Tongue (tissue), 2 donors: ENCODE measurements around the gene KRT28. TPM values are rescaled to one million over a fixed set of nuclear protein-coding genes. Genes with fewer than 3 reads are reported as not detected.
"Not testable (repeated sequence)": the region's sequence is repeated elsewhere in the genome, so short reads cannot be mapped to it uniquely, and the experiment has no call there.

ENCODE experiments used
- DNase-seq: peaks from one replicate; pipeline ENCODE4 v3.0.0-alpha.2; 2015
- total RNA-seq: library from RNA; depleted of rRNA; stranded (reverse); fragments of >200 nt; gene quantifications from one replicate; pipeline ENCODE4 v1.2.3, GENCODE V29; 2014

The KRT28 gene
- total RNA-seq, 1 donor from 2014 or later: not detected

- no peak for DNase-seq
These were observed 21.3 kb downstream of the KRT28 start for GRCh38 chr17:40778461-40778860.

- DNase-seq: no peak
These were observed 21.8 kb downstream of the KRT28 start for GRCh38 chr17:40777971-40778370.

GRCh38 chr17:40777459-40777858 lies 22.3 kb downstream of the KRT28 start:
- no peak for DNase-seq

- no peak for DNase-seq
These were observed 23.8 kb downstream of the KRT28 start for GRCh38 chr17:40775945-40776344.

- DNase-seq: no peak
These were observed 27.7 kb downstream of the KRT28 start, which contains the start of gene KRT26 for GRCh38 chr17:40772101-40772500. Gene KRT26, minus strand, starts transcription at chr17:40772201. Its CDS starts 88 bp downstream, at chr17:40772113.

GRCh38 chr17:40765657-40766056 lies 34.1 kb downstream of the KRT28 start:
- no peak for DNase-seq

GRCh38 chr17:40763752-40764151 lies 36.0 kb downstream of the KRT28 start:
- no peak for DNase-seq

- DNase-seq: no peak
These were observed 39.4 kb downstream of the KRT28 start for GRCh38 chr17:40760105-40761016.

GRCh38 chr17:40755231-40755630 lies 44.5 kb downstream of the KRT28 start, which contains the start of gene KRT25:
Gene KRT25, minus strand, starts transcription at chr17:40755331. Its CDS starts 60 bp downstream, at chr17:40755271.
- no peak for DNase-seq

GRCh38 chr17:40753804-40754203 lies 46.0 kb downstream of the KRT28 start:
- no peak for DNase-seq

GRCh38 chr17:40751065-40751464 lies 48.7 kb downstream of the KRT28 start:
- DNase-seq: no peak

GRCh38 chr17:40750391-40750790 lies 49.4 kb downstream of the KRT28 start:
- no peak for DNase-seq

- DNase-seq: not testable (repeated sequence)
These were observed 51.1 kb downstream of the KRT28 start for GRCh38 chr17:40748666-40749065.

Other genes starting within 250 kb of the KRT28 start
- not detected for gene CCR7, start 234.5 kb downstream of the KRT28 start, total RNA-seq
- gene SMARCE1, start 152.1 kb downstream of the KRT28 start, total RNA-seq: 101 TPM
- gene KRT222, start 134.8 kb downstream of the KRT28 start, total RNA-seq: not detected
- 0.31 TPM for gene KRT24, start 96.2 kb downstream of the KRT28 start, total RNA-seq
- gene KRT25, start 44.6 kb downstream of the KRT28 start, total RNA-seq: not detected
- not detected for gene KRT26, start 27.8 kb downstream of the KRT28 start, total RNA-seq
- gene KRT27, start 17.4 kb downstream of the KRT28 start, total RNA-seq: not detected
- gene KRT10, start 22.7 kb upstream of the KRT28 start, total RNA-seq: 13.6 TPM
- gene KRT12, start 67.3 kb upstream of the KRT28 start, total RNA-seq: not detected
- gene KRT20, start 85.3 kb upstream of the KRT28 start, total RNA-seq: 0.51 TPM
- gene KRT23, start 137.7 kb upstream of the KRT28 start, total RNA-seq: 26.3 TPM
- gene KRT39, start 167.0 kb upstream of the KRT28 start, total RNA-seq: 1.8 TPM
- 7.7 TPM for gene KRT40, start 184.4 kb upstream of the KRT28 start, total RNA-seq
- not detected for gene KRTAP3-3, start 194.2 kb upstream of the KRT28 start, total RNA-seq
- not detected for gene KRTAP3-2, start 199.9 kb upstream of the KRT28 start, total RNA-seq
- gene KRTAP3-1, start 209.2 kb upstream of the KRT28 start, total RNA-seq: not detected
- not detected for gene KRTAP1-5, start 227.2 kb upstream of the KRT28 start, total RNA-seq
- not detected for gene KRTAP1-4, start 230.2 kb upstream of the KRT28 start, total RNA-seq
- not detected for gene KRTAP1-3, start 234.9 kb upstream of the KRT28 start, total RNA-seq
- not detected for gene KRTAP1-1, start 241.5 kb upstream of the KRT28 start, total RNA-seq
- gene KRTAP2-1, start 247.4 kb upstream of the KRT28 start, total RNA-seq: not detected